K562 (cell line): Measurements from ENCODE around the gene DCLK3. TPM values are rescaled to one million over a fixed set of nuclear protein-coding genes. Genes with fewer than 3 reads are reported as not detected.

Experiments
- ATAC-seq: fragments of 200-7000 bp; cut with Tn5 transposase; 3 replicates; pipeline ENCODE4 v1.9.1; 2020; ENCODE audit warnings: moderate library complexity
- BruUV-seq: library from RNA; stranded (reverse); fragments of 400-500 nt; replicated peaks from 2 replicates; lab custom pipeline; 2021; lab: Mats Ljungman, UMichigan
- CTCF ChIA-PET: fragments of 300-600 bp; formaldehyde crosslinking; extraction: SDS; loops from one replicate; lab custom pipeline; 2021; ENCODE audit warnings: low intra/inter-chr PET ratio; lab: Yijun Ruan, JAX
- POLR2A ChIA-PET: fragments of 300-600, 350-650 bp; sonication (Branson Sonifier 250); formaldehyde crosslinking; extraction: SDS; loops from one replicate; lab custom pipeline; 2021; ENCODE audit warnings: antibody characterized with exemption, inconsistent platforms; lab: Yijun Ruan, JAX
- DNase-seq, 4 experiments: peaks; one replicate each; pipeline versions ENCODE4 v3.0.0 to v3.0.0-alpha.2; 2011 to 2018; ENCODE audit warnings: low spot score in 3 of 4, mixed read lengths in 3 of 4; ENCODE audit errors: extremely low read depth in 1 of 4
- FAIRE-seq: peaks from 2 replicates; lab custom pipeline; 2011; peaks lifted over from hg19 to GRCh38; lab: Jason Lieb, UNC
- H2AFZ ChIP-seq: 2 replicates; pipeline ENCODE4 v1.6.0; 2011; ENCODE audit warnings: low read depth, low read length, control low read depth, inconsistent platforms
- H3K27ac ChIP-seq: fragments of 200-600 bp; 3 replicates; pipeline ENCODE4 v1.8.0; 2011; ENCODE audit warnings: low read depth, mild to moderate bottlenecking, control low read depth, inconsistent platforms, low read length, moderate library complexity, mixed read lengths; ENCODE audit errors: extremely low read depth
- H3K27me3 ChIP-seq, 2 experiments: fragments of 300-600 bp in 1 of 2; 2 replicates in 1 of 2; 3 replicates in 1 of 2; pipeline versions ENCODE4 v1.6.0 to v1.8.0; 2011; ENCODE audit warnings: inconsistent platforms in 2 of 2, low read length in 2 of 2, mild to moderate bottlenecking in 1 of 2, mixed read lengths in 1 of 2, moderate library complexity in 1 of 2; ENCODE audit not compliant: control insufficient read depth in 2 of 2, insufficient read depth in 2 of 2
- H3K36me3 ChIP-seq: fragments of 300-600 bp; 3 replicates; pipeline ENCODE4 v1.8.0; 2011; ENCODE audit warnings: mild to moderate bottlenecking, low read length, inconsistent platforms; ENCODE audit not compliant: control insufficient read depth, insufficient read depth
- H3K4me1 ChIP-seq, 2 experiments: fragments of 200-600 bp in 1 of 2; replicated peaks in 1 of 2; 2 replicates in 1 of 2; 3 replicates in 1 of 2; pipeline versions ENCODE4 v1.5.1 to v1.8.0; 2011; ENCODE audit warnings: inconsistent platforms in 2 of 2, low read length in 2 of 2, mild to moderate bottlenecking in 1 of 2, mixed read lengths in 1 of 2, moderate library complexity in 1 of 2; ENCODE audit not compliant: control insufficient read depth in 2 of 2, insufficient read depth in 2 of 2
- H3K4me2 ChIP-seq: 2 replicates; pipeline ENCODE4 v1.6.1; 2011; ENCODE audit warnings: low read length, control low read depth, inconsistent platforms, mixed read lengths; ENCODE audit not compliant: insufficient read depth
- H3K4me3 ChIP-seq: fragments of 200-600 bp; sonication (generic), shearing (Covaris generic); 2 replicates; pipeline ENCODE4 v1.5.1; 2016; ENCODE audit warnings: control low read depth, inconsistent platforms
- H3K79me2 ChIP-seq: fragments of 200-600 bp; 3 replicates; pipeline ENCODE4 v1.8.0; 2011; ENCODE audit warnings: low read length, inconsistent platforms; ENCODE audit not compliant: control insufficient read depth, insufficient read depth
- H3K9ac ChIP-seq, 2 experiments: 2 replicates each; pipeline versions ENCODE4 v1.6.0 to v1.6.1; 2011; ENCODE audit warnings: low read depth in 2 of 2, low read length in 2 of 2, control low read depth in 1 of 2, inconsistent platforms in 1 of 2, mild to moderate bottlenecking in 1 of 2, mixed read lengths in 1 of 2; ENCODE audit not compliant: insufficient read depth in 1 of 2
- H3K9me1 ChIP-seq: one replicate; pipeline ENCODE4 v1.6.0; 2011; ENCODE audit warnings: inconsistent platforms, mild to moderate bottlenecking, low read length, moderate library complexity; ENCODE audit not compliant: control insufficient read depth, insufficient read depth
- H3K9me3 ChIP-seq: replicated peaks from 2 replicates; pipeline ENCODE4 v1.5.1; 2011; ENCODE audit warnings: low read depth, low read length, inconsistent platforms; ENCODE audit not compliant: control insufficient read depth, insufficient read depth
- H4K20me1 ChIP-seq: replicated peaks from 2 replicates; pipeline ENCODE4 v1.6.1; 2011; ENCODE audit warnings: low read length, inconsistent platforms, mixed read lengths; ENCODE audit not compliant: control insufficient read depth, insufficient read depth
- CREB5 ChIP-seq: fragments of 250-450 bp; sonication (Bioruptor Pico); IDR thresholded peaks from 2 replicates; pipeline ENCODE4 v1.5.0; 2020; ENCODE audit warnings: mild to moderate bottlenecking
- DEAF1 ChIP-seq: fragments of 450-650 bp; formaldehyde crosslinking; IDR thresholded peaks from 2 replicates; pipeline ENCODE4 v1.4.0; 2020; ENCODE audit warnings: mild to moderate bottlenecking, moderate library complexity
- HIVEP1 ChIP-seq: fragments of 250-450 bp; sonication (Bioruptor Pico); IDR thresholded peaks from 2 replicates; pipeline ENCODE4 v1.4.0; 2020; ENCODE audit warnings: mild to moderate bottlenecking
- PATZ1 ChIP-seq: fragments of 250-450 bp; sonication (Bioruptor Pico); IDR thresholded peaks from 2 replicates; pipeline ENCODE4 v1.5.0; 2020; ENCODE audit warnings: mild to moderate bottlenecking, borderline replicate concordance
- RB1 ChIP-seq: fragments of 450-650 bp; IDR thresholded peaks from 2 replicates; pipeline ENCODE4 v1.6.1; 2017; ENCODE audit warnings: low read depth, mild to moderate bottlenecking
- SP2 ChIP-seq: IDR thresholded peaks from 2 replicates; pipeline ENCODE4 v1.6.1; 2011; ENCODE audit warnings: mild to moderate bottlenecking, low read depth, low read length, moderate library complexity; ENCODE audit not compliant: poor library complexity, severe bottlenecking; ENCODE audit errors: extremely low read depth
- ZNF395 ChIP-seq: fragments of 200-800 bp; sonication (Bioruptor generic); IDR thresholded peaks from 2 replicates; pipeline ENCODE4 v1.6.1; 2017; ENCODE audit warnings: missing genetic modification characterization, missing compliant biosample characterization
- ZNF408 ChIP-seq: fragments of 250-450 bp; sonication (Bioruptor Pico); IDR thresholded peaks from 2 replicates; pipeline ENCODE4 v1.4.0; 2020; ENCODE audit warnings: low read depth, mild to moderate bottlenecking, moderate library complexity
- WGBS: fragments of 100-300 bp; shearing (Covaris generic); methylation state at CpG from one replicate; pipeline ENCODE4 v1.1.6; 2016; ENCODE audit warnings: low coverage, mixed read lengths; ENCODE audit not compliant: insufficient coverage; ENCODE audit errors: missing lambda C conversion rate; 5-methylcytosine and 5-hydroxymethylcytosine counted together
- in situ Hi-C: fragments of 300-500 bp; cut with MboI; formaldehyde crosslinking; loops from 4 replicates; pipeline ENCODE4 v1.15.0; 2018; ENCODE audit warnings: inconsistent platforms, mixed read lengths
- intact Hi-C: fragments of 100-400 bp; cut with micrococcal nuclease; formaldehyde crosslinking; loops from 2 replicates; pipeline ENCODE4 v1.14.2; 2022
- polyA plus RNA-seq, 8 experiments: library from polyadenylated mRNA; depleted of rRNA in 4 of 8; stranded (reverse) in 5 of 8; unstranded in 3 of 8; fragments of >200 nt; fragmentation: Nextera tagmentation in 2 of 8; fragmentation: Illumina TruSeq in 1 of 8; extraction: Ambion mirVana in 2 of 8; extraction: Trizol in 1 of 8; gene quantifications; 2 replicates each; pipeline versions ENCODE4 v1.2.1 to v1.2.3, GENCODE V29; 2011 to 2014; ENCODE audit warnings: inconsistent platforms in 1 of 8, missing spikeins in 1 of 8
- total RNA-seq, 7 experiments: library from RNA; depleted of rRNA in 6 of 7; stranded (reverse); fragments of >200 nt in 6 of 7; fragmentation: Illumina TruSeq in 2 of 7; extraction: Trizol in 2 of 7; gene quantifications; 2 replicates each; pipeline versions ENCODE4 v1.2.1 to v1.2.3, GENCODE V29; 2011 to 2021; ENCODE audit warnings: low replicate concordance in 1 of 7

Gene DCLK3
- total and polyA plus RNA-seq, 9 of the 15 experiments (the other 6 are each of a cell fraction or from before 2014, with no cell fraction given), result not detected

GRCh38 chr3:36729204-36730056 lies 34.9 kb downstream of the DCLK3 start (continued):
- TF ChIP-seq DEAF1 (CRISPR knock-in tag) (peak; percentile 93), RB1 (0 out of 2 replicates have a peak, but pooled peaks have one; percentile 24), ZNF408 (CRISPR knock-in tag) (no peak)

GRCh38 chr3:36714343-36715086 lies 49.8 kb downstream of the DCLK3 start:
- ATAC-seq (no peak), DNase-seq (no peak), FAIRE-seq (no peak)
- H4K20me1 ChIP-seq, result no peaks in the 10 kb centered on the region
- ChIA-PET POLR2A (interaction anchor here (0.6 kb wide), 2 partner anchors 760 to 1016 kb away, joined by 3 read pairs; no protein-coding TSS in a partner anchor), CTCF (no interaction called here)
- intact Hi-C loops, result no loop called here
- 0% methylated on average over 5 of the region's 5 CpGs for whole genome bisulfite sequencing
- no peak overlapping the region for H2AFZ ChIP-seq
- in situ Hi-C loops, result no loop called here
- H3K9me1 ChIP-seq, result no peaks in the 10 kb centered on the region
- H3K36me3 ChIP-seq, result no peaks in the 10 kb centered on the region
- no TSS peak for BruUV-seq
- H3K79me2 ChIP-seq, result no peaks in the 10 kb centered on the region
- H3K9me3 ChIP-seq, result no peaks in the 10 kb centered on the region
- no peaks in the 10 kb centered on the region for H3K4me1 ChIP-seq
- no peak overlapping the region for H3K9ac ChIP-seq
- H3K4me2 ChIP-seq, result no peak overlapping the region
- H3K4me3 ChIP-seq, result no peak overlapping the region
- no peaks in the 10 kb centered on the region for H3K27me3 ChIP-seq
- no peak overlapping the region for H3K27ac ChIP-seq
- TF ChIP-seq PATZ1 (CRISPR knock-in tag), result no peak
- TF ChIP-seq RB1, result no peak
- TF ChIP-seq HIVEP1, result no peak
- no peak for TF ChIP-seq ZNF395 (CRISPR knock-in tag)
- TF ChIP-seq CREB5 (CRISPR knock-in tag), result no peak
- TF ChIP-seq SP2, result no peak
